ENCODE measurements around the gene ACO2. TPM values are rescaled to one million over a fixed set of nuclear protein-coding genes. Genes with fewer than 3 reads are reported as not detected.

ACO2 gene
- total and polyA plus RNA-seq, 2 donors: 29.7 to 33.9 TPM

GRCh38 chr22:41512421-41513194, 43.7 kb downstream of the ACO2 start:
- WGBS: 95% methylated on average over 17 of the region's 17 CpGs
- H3K27ac ChIP-seq (ENCODE audit: low read depth in 1 of 2, low read length in 1 of 2): no peak overlapping the region
- no peak for DNase-seq (ENCODE audit: low read depth in 6 of 9, low spot score in 9 of 9)
- H3K36me3 ChIP-seq (ENCODE audit: control insufficient read depth in 2 of 2, insufficient read depth in 2 of 2, low read length in 1 of 2): peaks cover 73 to 86% of the 10 kb centered on the region in 2 donors
- no peaks in the 10 kb centered on the region for H3K4me1 ChIP-seq (ENCODE audit: control insufficient read depth in 2 of 2, insufficient read depth in 2 of 2, low read length in 2 of 2)
- H3K9me3 ChIP-seq (ENCODE audit: control insufficient read depth in 2 of 2, insufficient read depth in 1 of 2, low read length in 1 of 2): peaks cover 0 to 5% of the 10 kb centered on the region in 2 donors
- no peak overlapping the region for H3K4me3 ChIP-seq (ENCODE audit: low read length in 2 of 2)
- H3K27me3 ChIP-seq (ENCODE audit: control insufficient read depth in 2 of 2, insufficient read depth in 1 of 2, low read length in 1 of 2): no peaks in the 10 kb centered on the region

- no peak overlapping the region for H3K27ac ChIP-seq (ENCODE audit: low read depth in 1 of 2, low read length in 1 of 2)
- H3K4me1 ChIP-seq (ENCODE audit: control insufficient read depth in 2 of 2, insufficient read depth in 2 of 2, low read length in 2 of 2): no peaks in the 10 kb centered on the region
Measured at GRCh38 chr22:41513391-41513790, 44.5 kb downstream of the ACO2 start.

GRCh38 chr22:41516462-41516861, 47.5 kb downstream of the ACO2 start:
- peaks cover 58 to 75% of the 10 kb centered on the region in 2 donors for H3K36me3 ChIP-seq (ENCODE audit: control insufficient read depth in 2 of 2, insufficient read depth in 2 of 2, low read length in 1 of 2)
- 99% methylated on average over 8 of the region's 8 CpGs for WGBS

More at GRCh38 chr22:41513391-41513790, 44.5 kb downstream of the ACO2 start:
- WGBS: 96% methylated on average over 5 of the region's 5 CpGs
- no peak for DNase-seq (ENCODE audit: low read depth in 6 of 9, low spot score in 9 of 9)
- Histone ChIP-seq H3K36me3 (ENCODE audit: control insufficient read depth in 2 of 2, insufficient read depth in 2 of 2, low read length in 1 of 2) (peaks cover 71 to 87% of the 10 kb centered on the region in 2 donors), H3K4me3 (ENCODE audit: low read length in 2 of 2) (no peak overlapping the region), H3K9me3 (ENCODE audit: control insufficient read depth in 2 of 2, insufficient read depth in 1 of 2, low read length in 1 of 2) (peaks cover 0 to 5% of the 10 kb centered on the region in 2 donors), H3K27me3 (ENCODE audit: control insufficient read depth in 2 of 2, insufficient read depth in 1 of 2, low read length in 1 of 2) (no peaks in the 10 kb centered on the region)

GRCh38 chr22:41517172-41518047, 48.5 kb downstream of the ACO2 start:
- Histone ChIP-seq H3K27ac (ENCODE audit: low read depth in 1 of 2, low read length in 1 of 2) (no peak overlapping the region), H3K27me3 (ENCODE audit: control insufficient read depth in 2 of 2, insufficient read depth in 1 of 2, low read length in 1 of 2) (no peaks in the 10 kb centered on the region), H3K9me3 (ENCODE audit: control insufficient read depth in 2 of 2, insufficient read depth in 1 of 2, low read length in 1 of 2) (peaks cover 0 to 5% of the 10 kb centered on the region in 2 donors), H3K4me1 (ENCODE audit: control insufficient read depth in 2 of 2, insufficient read depth in 2 of 2, low read length in 2 of 2) (no peaks in the 10 kb centered on the region), H3K4me3 (ENCODE audit: low read length in 2 of 2) (no peak overlapping the region), H3K36me3 (ENCODE audit: control insufficient read depth in 2 of 2, insufficient read depth in 2 of 2, low read length in 1 of 2) (peaks cover 51 to 66% of the 10 kb centered on the region in 2 donors)
- DNase-seq (ENCODE audit: low read depth in 6 of 9, low spot score in 9 of 9): peak in 3 of 9 donors; percentile 11 to 36 (median 27)
- 88% methylated on average over 22 of the region's 22 CpGs for whole genome bisulfite sequencing

More at GRCh38 chr22:41516462-41516861, 47.5 kb downstream of the ACO2 start:
- no peaks in the 10 kb centered on the region for H3K27me3 ChIP-seq (ENCODE audit: control insufficient read depth in 2 of 2, insufficient read depth in 1 of 2, low read length in 1 of 2)
- no peak overlapping the region for H3K27ac ChIP-seq (ENCODE audit: low read depth in 1 of 2, low read length in 1 of 2)
- H3K4me3 ChIP-seq (ENCODE audit: low read length in 2 of 2): no peak overlapping the region
- no peaks in the 10 kb centered on the region for H3K4me1 ChIP-seq (ENCODE audit: control insufficient read depth in 2 of 2, insufficient read depth in 2 of 2, low read length in 2 of 2)
- H3K9me3 ChIP-seq (ENCODE audit: control insufficient read depth in 2 of 2, insufficient read depth in 1 of 2, low read length in 1 of 2): peaks cover 0 to 5% of the 10 kb centered on the region in 2 donors
- no peak for DNase-seq (ENCODE audit: low read depth in 6 of 9, low spot score in 9 of 9)

DNA sequence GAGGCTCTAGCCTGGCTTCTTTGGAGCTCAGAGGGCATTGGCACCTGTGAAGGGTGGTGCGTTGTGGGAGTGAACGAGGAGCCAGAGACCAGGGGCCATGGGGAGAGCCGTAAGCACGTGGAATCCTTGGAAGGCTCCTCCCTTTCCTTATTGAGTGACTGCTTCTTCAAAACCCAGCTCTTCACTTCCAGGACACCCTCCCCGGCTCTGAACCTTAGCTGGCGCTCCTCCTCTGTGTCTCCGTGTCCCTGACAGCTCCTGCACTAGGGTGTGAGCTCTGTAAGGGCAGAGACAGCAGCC, 49.1 kb downstream of the ACO2 start:
- Histone ChIP-seq H3K9me3 (ENCODE audit: control insufficient read depth in 2 of 2, insufficient read depth in 1 of 2, low read length in 1 of 2) (peaks cover 0 to 5% of the 10 kb centered on the region in 2 donors), H3K36me3 (ENCODE audit: control insufficient read depth in 2 of 2, insufficient read depth in 2 of 2, low read length in 1 of 2) (peaks cover 50 to 64% of the 10 kb centered on the region in 2 donors), H3K27ac (ENCODE audit: low read depth in 1 of 2, low read length in 1 of 2) (no peak overlapping the region), H3K27me3 (ENCODE audit: control insufficient read depth in 2 of 2, insufficient read depth in 1 of 2, low read length in 1 of 2) (no peaks in the 10 kb centered on the region), H3K4me3 (ENCODE audit: low read length in 2 of 2) (no peak overlapping the region), H3K4me1 (ENCODE audit: control insufficient read depth in 2 of 2, insufficient read depth in 2 of 2, low read length in 2 of 2) (no peaks in the 10 kb centered on the region)
- WGBS: 97% methylated on average over 7 of the region's 7 CpGs
- DNase-seq (ENCODE audit: low read depth in 6 of 9, low spot score in 9 of 9): no peak

DNA sequence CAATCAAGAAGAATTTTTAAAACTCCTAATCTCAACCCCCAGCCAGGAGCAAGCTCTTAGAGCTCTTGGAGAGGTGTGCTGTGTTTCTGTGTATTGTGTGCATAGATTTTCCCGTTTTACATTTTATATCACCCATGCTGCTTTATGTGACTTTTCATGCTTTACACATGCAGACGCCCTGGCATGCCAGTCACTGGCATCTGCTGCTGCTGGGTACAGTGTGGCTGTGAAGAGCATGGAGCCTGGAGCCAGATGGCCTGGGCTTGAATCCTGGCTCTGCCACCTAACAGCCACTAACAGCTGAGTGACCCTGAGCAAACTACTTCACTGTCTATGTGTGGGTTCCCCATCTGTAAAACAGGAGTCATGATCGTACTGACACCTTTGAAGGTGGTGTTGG, 52.2 kb downstream of the ACO2 start:
- Histone ChIP-seq H3K4me3 (ENCODE audit: low read length in 2 of 2) (no peak overlapping the region), H3K27me3 (ENCODE audit: control insufficient read depth in 2 of 2, insufficient read depth in 1 of 2, low read length in 1 of 2) (no peaks in the 10 kb centered on the region), H3K4me1 (ENCODE audit: control insufficient read depth in 2 of 2, insufficient read depth in 2 of 2, low read length in 2 of 2) (peaks cover 3 to 13% of the 10 kb centered on the region in 2 donors), H3K27ac (ENCODE audit: low read depth in 1 of 2, low read length in 1 of 2) (no peak overlapping the region), H3K36me3 (ENCODE audit: control insufficient read depth in 2 of 2, insufficient read depth in 2 of 2, low read length in 1 of 2) (peaks cover 48 to 62% of the 10 kb centered on the region in 2 donors), H3K9me3 (ENCODE audit: control insufficient read depth in 2 of 2, insufficient read depth in 1 of 2, low read length in 1 of 2) (no peaks in the 10 kb centered on the region)
- DNase-seq (ENCODE audit: low read depth in 6 of 9, low spot score in 9 of 9): no peak
- 94% methylated on average over 3 of the region's 3 CpGs for WGBS

DNA sequence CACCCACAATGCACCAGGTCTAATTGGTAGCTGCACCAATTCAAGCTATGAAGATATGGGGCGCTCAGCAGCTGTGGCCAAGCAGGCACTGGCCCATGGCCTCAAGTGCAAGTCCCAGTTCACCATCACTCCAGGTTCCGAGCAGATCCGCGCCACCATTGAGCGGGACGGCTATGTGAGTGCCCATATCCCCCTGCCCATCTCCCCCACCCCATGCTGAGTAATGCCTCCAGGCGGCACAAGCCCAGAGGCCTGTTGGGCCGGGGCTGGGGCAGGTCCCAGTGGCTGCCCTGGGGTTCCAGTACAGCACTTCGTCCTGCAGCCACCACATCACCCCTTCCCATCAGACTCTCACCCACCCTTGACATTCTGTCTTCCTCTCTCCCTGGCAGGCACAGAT, 53.9 kb downstream of the ACO2 start:
- H3K4me1 ChIP-seq (ENCODE audit: control insufficient read depth in 2 of 2, insufficient read depth in 2 of 2, low read length in 2 of 2): peaks cover 3 to 13% of the 10 kb centered on the region in 2 donors

GRCh38 chr22:41523464-41524221, 54.7 kb downstream of the ACO2 start:
- no peak for DNase-seq (ENCODE audit: low read depth in 6 of 9, low spot score in 9 of 9)

More for the DNA sequence above, 53.9 kb downstream of the ACO2 start:
- Histone ChIP-seq H3K27ac (ENCODE audit: low read depth in 1 of 2, low read length in 1 of 2) (no peak overlapping the region), H3K4me3 (ENCODE audit: low read length in 2 of 2) (no peak overlapping the region), H3K9me3 (ENCODE audit: control insufficient read depth in 2 of 2, insufficient read depth in 1 of 2, low read length in 1 of 2) (no peaks in the 10 kb centered on the region), H3K27me3 (ENCODE audit: control insufficient read depth in 2 of 2, insufficient read depth in 1 of 2, low read length in 1 of 2) (no peaks in the 10 kb centered on the region), H3K36me3 (ENCODE audit: control insufficient read depth in 2 of 2, insufficient read depth in 2 of 2, low read length in 1 of 2) (peaks cover 60 to 65% of the 10 kb centered on the region in 2 donors)
- no peak for DNase-seq (ENCODE audit: low read depth in 6 of 9, low spot score in 9 of 9)
- over 99% methylated on average over 9 of the region's 9 CpGs for WGBS

More at GRCh38 chr22:41523464-41524221, 54.7 kb downstream of the ACO2 start:
- peaks cover 62 to 67% of the 10 kb centered on the region in 2 donors for H3K36me3 ChIP-seq (ENCODE audit: control insufficient read depth in 2 of 2, insufficient read depth in 2 of 2, low read length in 1 of 2)
- H3K9me3 ChIP-seq (ENCODE audit: control insufficient read depth in 2 of 2, insufficient read depth in 1 of 2, low read length in 1 of 2): no peaks in the 10 kb centered on the region
- WGBS: 97% methylated on average over 21 of the region's 21 CpGs
- no peak overlapping the region for H3K4me3 ChIP-seq (ENCODE audit: low read length in 2 of 2)
- peak overlapping the region in 1 of 2 donors; percentile 15 for H3K27ac ChIP-seq (ENCODE audit: low read depth in 1 of 2, low read length in 1 of 2)
- H3K4me1 ChIP-seq (ENCODE audit: control insufficient read depth in 2 of 2, insufficient read depth in 2 of 2, low read length in 2 of 2): peaks cover 3 to 13% of the 10 kb centered on the region in 2 donors
- H3K27me3 ChIP-seq (ENCODE audit: control insufficient read depth in 2 of 2, insufficient read depth in 1 of 2, low read length in 1 of 2): no peaks in the 10 kb centered on the region

Data from thymus (tissue), 11 donors.